GM19035 (cell line): ENCODE data around the gene CAMP.

Experiments used
- ATAC-seq: cut with Tn5 transposase; IDR thresholded peaks from one replicate; pipeline ENCODE4 v1.9.1; 2021; ENCODE audit not compliant: unreplicated experiment

CAMP gene

DNA sequence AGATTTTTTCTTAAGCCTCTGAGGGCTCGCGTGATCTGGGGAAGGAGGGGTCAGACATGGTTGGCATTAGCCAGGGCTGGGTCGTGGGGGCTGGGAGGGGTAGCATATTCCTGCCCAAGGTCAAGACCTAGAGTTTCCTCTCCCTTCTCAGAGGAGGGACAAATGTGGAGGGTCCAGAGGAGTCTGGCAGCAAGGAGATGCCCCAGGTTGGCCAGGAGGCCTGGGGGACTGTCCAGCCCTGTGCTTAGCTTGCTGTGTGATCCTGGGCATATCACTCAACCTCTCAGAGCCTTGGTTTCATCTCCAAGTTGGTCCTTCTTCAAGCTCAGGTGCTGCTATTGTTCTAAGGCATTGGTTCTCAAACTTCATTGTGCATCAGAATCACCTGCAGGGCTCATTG, 9.1 kb upstream of the CAMP start:
- ATAC-seq: no peak

- no peak for ATAC-seq
Observed at GRCh38 chr3:48215019-48215418, 8.3 kb upstream of the CAMP start.

GRCh38 chr3:48215466-48215865, 7.8 kb upstream of the CAMP start:
- ATAC-seq: no peak

GRCh38 chr3:48215876-48216275, 7.4 kb upstream of the CAMP start:
- ATAC-seq: no peak

DNA sequence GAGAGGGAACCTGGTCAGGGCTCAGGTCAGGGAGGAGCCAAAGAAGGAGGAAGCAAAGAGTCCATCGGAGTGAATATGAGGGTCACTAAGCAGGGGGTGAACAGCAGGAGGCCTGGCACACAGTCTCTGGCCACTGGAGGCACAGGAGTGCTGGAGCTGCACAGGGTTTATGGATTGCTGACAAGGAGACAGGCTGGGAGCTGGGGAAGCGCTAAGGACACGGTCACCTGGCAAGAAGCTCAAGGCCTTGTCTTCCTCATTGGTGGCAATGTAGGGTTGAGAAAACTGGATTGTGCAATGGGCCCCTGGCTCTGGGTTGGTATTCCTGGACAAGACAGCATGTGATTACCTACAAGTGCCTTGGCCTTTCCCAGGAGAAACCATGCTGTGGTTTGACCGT, 5.8 kb upstream of the CAMP start:
- ATAC-seq: no peak

GRCh38 chr3:48218537-48218936, 4.8 kb upstream of the CAMP start:
- ATAC-seq: no peak

DNA sequence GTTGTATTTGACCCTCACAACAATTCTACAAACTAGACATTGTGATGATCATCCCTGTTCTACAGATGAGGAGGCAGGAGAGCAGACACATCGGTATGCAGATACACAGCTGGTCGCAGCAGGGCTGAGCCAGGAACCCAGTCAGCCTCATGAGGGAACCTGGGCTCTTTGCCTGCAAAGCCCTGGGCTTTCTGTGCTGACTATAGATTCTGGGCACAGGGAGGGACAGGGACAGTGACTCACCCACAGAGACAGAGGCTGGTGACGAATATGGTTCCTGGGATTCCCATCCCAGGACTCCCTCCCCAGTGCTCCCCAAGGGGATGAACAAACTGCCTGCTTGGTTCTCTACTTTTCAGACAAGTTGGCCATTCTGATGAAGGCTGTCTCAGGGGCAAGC, 3.8 kb upstream of the CAMP start:
- no peak for ATAC-seq

- no peak for ATAC-seq
Observed at GRCh38 chr3:48220746-48221145, 2.5 kb upstream of the CAMP start.

DNA sequence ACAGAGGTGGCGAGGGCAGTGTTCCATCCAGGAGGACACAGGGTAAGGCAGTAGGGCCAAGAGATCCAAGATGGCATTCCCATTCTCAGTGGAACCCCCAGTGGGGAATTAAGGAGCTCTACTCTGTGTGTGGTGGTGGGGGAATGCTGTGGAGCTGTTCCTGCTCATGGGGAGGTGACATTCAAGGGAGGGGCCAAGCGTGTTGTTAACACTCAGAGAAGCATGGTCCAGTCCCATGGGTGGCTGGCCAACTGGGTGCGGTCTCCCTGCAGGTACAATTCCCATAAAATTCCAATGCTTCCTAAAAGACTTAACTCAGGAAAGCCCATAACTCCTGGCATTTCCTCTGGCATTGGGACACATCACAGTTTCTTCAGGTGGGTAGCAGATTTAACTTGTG, 2.3 kb downstream of the CAMP start:
- ATAC-seq: no peak

DNA sequence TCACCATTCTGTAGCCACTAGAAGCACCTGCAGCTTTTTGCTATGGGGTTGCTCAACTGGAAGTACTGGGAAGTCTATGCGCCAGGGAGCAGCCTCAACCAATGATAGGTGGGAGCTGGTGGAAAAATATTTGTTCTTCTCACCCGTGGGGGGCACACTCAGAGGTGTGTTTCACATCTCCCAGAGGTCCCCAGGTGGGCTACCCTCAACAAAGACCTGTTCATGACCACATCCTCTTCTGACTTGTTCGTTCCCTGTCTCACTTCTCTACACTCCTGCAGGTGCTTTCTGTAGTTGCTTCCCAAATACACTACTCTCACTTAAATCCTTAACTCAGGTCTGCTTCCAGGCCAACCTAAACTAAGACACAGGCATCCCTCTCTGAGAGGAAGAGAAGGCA, 3.6 kb downstream of the CAMP start:
- ATAC-seq: no peak

- ATAC-seq: no peak
Observed at GRCh38 chr3:48232232-48232631, 8.9 kb downstream of the CAMP start.

DNA sequence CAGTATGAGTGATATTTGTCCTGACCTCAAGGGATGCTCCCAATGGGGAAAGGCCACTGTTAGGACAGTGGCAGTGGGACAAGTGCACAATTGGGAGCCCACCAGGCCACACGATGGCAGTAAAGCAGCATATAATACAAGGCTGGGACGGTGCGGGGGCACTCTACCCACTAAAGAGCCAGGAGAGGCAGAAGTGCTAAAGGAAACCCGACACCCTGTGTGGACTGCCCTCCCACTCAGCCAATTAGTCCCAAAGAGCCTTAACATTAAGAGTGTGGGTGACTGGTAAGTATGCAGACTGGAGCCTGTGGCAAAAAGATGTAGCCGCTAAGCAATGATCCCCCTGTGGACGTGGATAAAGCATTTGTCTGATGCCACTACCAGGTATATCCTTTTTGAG, 9.4 kb downstream of the CAMP start:
- ATAC-seq: no peak

- ATAC-seq: no peak
Observed at GRCh38 chr3:48233542-48233941, 10.2 kb downstream of the CAMP start.

DNA sequence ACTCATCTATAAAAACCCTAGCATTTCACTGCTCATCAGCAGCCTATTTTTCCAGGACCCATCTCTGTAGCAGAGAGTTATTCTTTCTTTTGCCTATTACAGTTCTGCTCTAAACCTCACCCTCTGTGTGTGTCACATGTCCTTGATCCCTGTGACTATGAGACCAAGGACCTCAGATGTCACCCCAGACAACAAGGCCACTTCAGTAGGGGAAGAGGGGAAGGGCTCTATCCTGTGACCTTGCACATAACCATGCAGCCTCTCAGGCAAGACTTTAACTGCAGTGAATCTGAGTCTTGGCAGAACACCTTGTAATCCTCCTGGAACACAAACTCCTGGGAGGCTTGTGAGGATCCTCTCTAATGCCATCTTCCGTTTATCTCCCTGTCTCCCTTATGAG, 13.2 kb downstream of the CAMP start:
- no peak for ATAC-seq

DNA sequence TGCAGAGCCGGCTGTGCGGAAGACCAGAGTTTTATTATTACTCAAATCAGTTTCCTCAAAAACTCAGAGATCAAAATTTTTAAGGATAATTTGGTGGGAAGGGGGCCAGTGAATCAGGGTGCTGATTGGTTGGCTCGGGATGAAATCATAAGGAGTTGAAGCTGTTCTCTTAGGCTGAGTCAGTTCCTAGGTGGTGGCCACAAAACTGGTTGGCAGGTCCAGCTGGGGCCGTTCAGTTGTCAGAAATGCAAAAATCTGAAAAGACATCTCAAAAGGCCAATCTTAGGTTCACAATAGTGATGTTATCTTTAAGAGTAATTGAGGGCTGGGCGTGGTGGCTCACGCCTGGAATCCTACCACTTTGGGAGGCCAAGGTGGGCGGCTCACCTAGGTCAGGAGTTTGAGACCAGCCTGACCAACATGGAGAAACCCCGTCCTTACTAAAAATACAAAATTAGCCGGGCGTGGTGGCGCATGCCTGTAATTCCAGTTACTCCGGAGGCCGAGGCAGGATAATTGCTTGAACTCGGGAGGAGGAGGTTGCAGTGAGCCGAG, 15.3 kb downstream of the CAMP start:
- no peak for ATAC-seq

DNA sequence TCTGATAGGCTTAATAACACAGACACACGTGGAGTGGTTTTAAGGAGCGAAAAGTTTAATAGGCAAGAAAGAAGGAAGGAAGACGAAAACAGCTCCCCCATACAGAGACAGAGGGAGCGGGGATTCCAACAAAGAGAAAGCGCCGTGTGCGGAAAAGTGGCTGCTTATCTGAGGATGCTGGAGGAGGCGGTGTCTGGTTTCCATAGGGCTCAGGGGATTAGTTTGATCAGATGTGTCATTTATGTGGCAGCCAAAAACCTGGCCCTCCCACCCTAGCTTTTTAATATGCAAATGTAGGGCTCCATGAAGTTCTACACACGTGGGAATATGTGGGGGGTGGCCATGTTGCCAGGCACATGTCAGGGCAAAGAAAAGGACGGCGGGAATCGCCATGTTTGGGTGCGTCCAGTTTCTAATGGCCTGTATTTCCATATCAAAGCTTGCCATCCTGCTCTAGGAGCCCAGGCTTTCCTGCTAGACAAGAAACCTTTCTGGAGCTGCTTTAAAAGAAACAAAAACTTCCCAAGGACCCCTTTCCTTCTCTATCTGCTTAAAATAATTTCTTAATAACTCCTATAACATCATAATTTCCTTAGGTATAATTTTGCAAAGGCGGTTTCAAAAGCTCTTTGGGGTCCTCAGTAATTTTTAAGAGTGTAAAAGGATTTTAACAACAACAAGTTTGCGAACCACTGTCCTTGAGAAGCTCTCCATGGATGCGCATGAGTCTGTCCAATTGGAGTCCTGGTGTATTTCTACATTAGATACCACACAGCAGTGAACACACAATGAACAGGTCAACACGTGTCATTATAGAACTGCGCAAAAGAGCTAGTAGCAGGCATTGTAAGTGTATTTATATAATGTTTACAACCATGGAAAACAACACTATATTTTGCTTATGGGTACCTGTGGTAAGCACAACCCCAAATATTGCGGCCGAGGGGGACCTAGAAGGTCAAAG, 17.0 kb downstream of the CAMP start:
- ATAC-seq: peak; percentile 6

DNA sequence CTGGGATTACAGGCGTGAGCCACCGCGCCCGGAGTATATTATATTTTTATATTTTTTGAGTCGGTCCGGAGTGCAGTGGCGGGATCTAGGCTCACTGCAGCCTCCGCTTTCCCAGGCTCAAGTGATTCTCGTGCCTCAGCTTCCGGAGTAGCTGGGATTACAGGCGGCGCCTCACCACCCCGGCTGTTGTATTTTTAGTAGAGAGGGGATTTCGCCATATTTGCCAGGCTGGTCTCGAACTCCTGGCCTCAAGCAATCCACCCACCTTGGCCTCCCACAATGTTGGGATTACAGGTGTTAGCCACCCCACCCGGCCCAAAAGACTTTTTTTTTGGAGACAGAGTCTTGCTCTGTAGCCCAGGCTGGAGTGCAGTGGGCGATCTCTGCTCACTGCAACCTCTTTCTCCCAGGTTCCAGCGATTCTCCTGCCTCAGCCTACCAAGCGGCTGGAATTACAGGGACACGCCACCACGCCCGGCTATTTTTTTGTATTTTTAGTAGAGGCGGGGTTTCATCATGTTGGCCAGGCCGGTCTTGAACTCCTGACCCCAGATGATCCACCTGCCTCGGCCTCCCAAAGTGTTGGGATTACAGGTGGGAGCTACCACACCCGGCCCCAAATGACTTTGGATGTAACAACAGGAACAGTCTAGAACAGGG, 18.6 kb downstream of the CAMP start:
- no peak for ATAC-seq

DNA sequence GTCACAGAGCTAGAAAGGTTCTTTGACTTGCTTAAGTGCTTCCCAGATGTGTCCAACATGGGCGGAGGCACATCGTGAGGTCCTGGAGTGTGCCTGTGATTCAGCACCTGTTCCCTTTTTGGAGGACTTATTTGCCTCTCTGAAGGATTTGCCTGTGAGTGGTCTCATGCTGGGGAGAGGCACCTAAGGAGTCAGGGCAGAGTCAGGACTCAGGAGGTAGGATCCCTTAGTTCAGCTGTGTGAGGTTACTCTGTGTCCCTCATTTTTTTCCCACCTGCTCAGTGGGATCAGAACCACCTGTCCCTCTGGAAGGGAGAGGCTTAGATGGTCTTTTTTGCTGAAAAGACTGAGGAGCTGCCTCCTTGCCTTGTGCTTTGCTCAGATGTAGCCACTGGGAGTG, 20.6 kb downstream of the CAMP start:
- ATAC-seq: no peak

- no peak for ATAC-seq
Observed at GRCh38 chr3:48244461-48244860, 21.2 kb downstream of the CAMP start.

- ATAC-seq: no peak
Observed at GRCh38 chr3:48245136-48245535, 21.8 kb downstream of the CAMP start.

- ATAC-seq: no peak
Observed at GRCh38 chr3:48247401-48247811, 24.1 kb downstream of the CAMP start.
